GM04503 (cell line): ENCODE data around the gene NUAK1.
"Not testable (repeated sequence)": the region's sequence is repeated elsewhere in the genome, so short reads cannot be mapped to it uniquely, and the experiment has no call there.

ENCODE experiments used
- DNase-seq: peaks from one replicate; pipeline ENCODE4 v3.0.0-alpha.2; 2012; ENCODE audit warnings: low read depth

The NUAK1 gene

GRCh38 chr12:106146987-106147386 is 8.2 kb upstream of the NUAK1 start:
- no peak for DNase-seq

DNA sequence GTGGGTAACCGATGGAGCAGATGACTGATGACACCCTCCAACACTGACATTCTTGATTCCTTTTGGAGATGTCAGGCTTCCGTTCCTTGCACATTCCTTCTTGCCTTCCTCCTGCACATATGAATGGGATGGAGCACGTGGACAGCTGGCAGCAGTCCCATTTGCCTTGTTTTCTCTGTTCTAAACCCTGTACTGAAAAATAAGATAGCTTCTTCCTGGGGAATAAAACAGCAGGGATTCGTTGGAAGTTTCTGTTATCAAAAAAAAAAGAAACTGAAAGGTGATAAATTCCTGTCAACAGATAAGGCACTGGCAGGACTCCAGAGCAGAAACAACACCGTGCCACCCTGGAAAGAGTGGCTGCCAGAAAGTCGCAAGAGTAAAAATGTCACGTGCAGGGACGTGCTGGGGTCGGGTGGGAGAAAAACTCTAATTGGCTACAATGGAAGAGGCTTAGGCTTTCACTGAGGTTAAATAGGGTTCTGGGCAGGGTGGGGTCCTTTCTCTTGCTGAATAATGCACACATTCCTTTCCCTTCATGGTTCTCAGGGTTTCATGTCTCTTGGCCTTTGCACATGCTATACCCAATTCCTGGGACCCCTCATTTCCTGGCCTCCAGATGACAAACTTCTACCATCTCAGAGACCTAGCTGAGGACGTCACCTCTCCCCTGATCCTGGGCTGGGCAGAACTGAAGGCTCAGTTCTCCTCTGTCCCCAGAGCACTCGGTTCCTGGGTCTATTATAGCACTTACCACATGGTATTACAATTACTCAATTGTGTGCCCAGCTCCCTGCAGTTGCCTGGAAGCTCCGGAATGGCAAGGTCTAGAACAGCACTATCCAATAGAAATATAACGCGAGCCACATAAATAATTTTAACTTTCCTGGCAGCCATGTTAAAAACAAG is 7.0 kb upstream of the NUAK1 start:
- DNase-seq = no peak

DNA sequence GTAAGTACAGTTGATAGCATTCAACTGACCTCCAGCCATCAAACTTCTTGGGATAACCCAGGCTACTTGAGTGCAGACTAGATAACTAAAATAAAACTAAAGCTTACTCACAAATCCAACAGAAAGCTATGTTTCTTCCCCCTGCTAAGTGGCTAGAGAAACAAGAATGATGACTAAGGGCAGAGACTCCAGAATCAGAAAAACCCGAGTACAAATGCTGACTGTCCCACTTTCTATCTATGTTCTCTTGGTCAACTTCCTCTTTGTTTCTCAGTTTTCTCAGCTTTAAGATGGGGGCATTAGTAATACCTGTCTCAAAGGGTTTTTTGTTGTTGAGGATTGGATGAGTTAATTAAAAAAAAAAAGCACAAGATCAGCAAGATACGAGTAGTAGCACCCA is 6.1 kb upstream of the NUAK1 start:
- DNase-seq = no peak

DNA sequence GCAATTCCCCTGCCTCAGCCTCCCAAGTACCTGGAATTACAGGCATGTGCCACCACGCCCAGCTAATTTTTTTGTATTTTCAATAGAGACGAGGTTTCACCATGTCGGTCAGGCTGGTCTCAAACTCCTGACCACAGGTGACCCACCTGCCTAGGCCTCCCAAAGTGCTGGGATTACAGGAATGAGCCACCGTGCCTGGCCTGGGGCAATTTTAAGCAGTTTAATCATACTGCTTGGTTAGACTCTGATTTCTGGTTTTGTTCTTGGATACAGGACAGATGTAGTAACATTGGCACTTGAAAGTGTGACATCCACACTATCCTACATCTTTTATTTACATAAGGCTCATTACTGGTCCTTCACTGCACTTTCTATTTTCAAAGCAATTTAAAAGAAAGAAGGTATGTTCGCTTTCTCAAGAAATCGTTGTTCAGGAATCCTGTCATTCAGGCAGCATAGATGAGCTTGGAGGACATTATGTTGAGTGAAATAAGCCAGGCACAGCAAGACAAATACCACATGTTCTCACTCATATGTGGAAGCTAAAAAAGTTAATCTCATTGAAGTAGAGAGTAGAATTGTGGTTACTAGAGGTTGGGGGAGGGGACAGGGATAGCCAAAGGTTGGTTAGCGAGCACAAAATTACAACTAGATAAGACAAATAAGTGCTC is 4.0 kb upstream of the NUAK1 start:
- no peak for DNase-seq

GRCh38 chr12:106141920-106142319 is 3.2 kb upstream of the NUAK1 start:
- not testable (repeated sequence) for DNase-seq

GRCh38 chr12:106141452-106141851 is 2.7 kb upstream of the NUAK1 start:
- no peak for DNase-seq

- DNase-seq = no peak
Measured at GRCh38 chr12:106141003-106141402, 2.2 kb upstream of the NUAK1 start.

GRCh38 chr12:106140223-106140986 is 1.7 kb upstream of the NUAK1 start:
- DNase-seq = no peak

GRCh38 chr12:106139422-106140171 is 843 bp upstream of the NUAK1 start:
- no peak for DNase-seq

DNA sequence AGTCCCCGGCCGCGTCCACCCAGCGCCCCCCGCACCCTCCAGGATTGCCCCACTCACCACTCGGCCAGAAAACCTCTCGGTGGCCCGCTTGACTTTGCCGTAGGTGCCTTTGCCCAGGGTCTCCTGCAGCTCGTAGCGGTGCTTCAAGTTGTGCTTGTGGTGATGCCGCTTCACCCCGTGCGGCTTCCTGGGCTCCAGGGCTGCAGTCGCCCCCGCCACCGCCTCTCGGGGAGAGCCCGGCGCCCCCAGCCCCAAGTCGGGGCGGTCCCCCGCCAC is 459 bp downstream of the NUAK1 start:
- DNase-seq = no peak

GRCh38 chr12:106137530-106138356 is 1.0 kb downstream of the NUAK1 start:
- no peak for DNase-seq

- no peak for DNase-seq
Measured at GRCh38 chr12:106136263-106136662, 2.5 kb downstream of the NUAK1 start.

DNA sequence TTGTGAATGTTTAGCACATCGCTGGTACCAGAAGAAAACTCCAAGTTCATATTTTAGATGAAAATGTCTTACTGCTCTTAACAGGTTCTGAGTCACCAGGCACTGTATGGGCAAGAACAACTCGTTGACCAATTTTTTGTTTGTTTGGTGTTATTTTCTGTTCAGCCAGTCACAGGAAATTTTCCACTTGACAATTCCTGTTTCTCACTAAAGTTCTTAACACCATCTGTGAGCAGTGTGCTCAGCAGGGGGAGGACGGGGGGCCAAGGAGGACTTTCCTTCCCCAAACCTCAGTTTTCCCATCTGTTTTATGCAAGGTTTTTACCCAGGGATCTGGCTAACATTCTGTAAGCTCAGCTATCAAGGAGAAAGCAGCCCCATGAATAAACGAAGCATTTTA is 3.0 kb downstream of the NUAK1 start:
- no peak for DNase-seq

GRCh38 chr12:106135075-106135474 is 3.7 kb downstream of the NUAK1 start:
- DNase-seq = no peak

- DNase-seq = no peak
Measured at GRCh38 chr12:106134294-106134949, 4.3 kb downstream of the NUAK1 start.

DNA sequence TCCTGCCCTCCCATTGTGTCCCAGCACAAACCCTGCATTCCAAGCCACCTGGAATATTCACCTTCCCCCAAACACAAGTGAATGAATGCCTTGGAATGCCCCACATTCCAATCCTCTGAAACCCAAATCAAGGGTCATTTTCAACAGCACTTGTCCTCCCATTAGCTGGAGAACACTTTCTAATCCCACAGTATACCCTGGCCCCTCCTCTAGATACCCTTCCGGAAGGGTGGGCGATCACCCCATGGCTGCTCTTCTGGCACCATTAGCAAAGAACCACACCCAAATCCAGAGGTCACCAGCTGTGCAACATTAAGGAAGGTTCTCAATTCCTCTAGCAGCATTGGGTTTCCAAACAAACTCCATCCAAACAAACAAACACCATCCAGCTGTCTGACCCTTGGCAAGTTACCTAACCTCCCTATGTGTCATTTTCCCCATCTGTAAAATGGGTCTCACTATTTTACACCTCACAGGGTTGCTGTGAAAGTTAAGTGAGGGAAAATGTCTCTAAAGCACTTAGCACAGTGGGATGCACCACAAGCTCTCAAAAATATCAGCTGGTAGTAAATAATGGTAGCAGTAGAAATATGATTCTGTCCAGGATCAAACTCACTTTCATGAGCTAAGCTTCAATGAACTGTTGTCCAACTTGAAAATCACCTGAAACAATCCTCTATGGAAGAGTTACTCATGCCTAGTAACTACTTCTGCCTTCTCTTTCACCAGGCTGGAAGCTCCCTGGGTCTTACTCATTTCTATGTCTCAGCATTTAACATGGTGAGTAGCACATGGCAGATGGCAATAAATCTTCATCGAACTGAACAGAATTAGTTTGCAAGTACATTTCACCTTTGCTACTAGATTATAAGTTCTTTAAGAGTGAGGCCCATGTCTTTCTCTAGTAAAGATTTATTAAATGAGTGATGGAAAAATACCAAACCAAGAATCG is 5.3 kb downstream of the NUAK1 start:
- no peak for DNase-seq

DNA sequence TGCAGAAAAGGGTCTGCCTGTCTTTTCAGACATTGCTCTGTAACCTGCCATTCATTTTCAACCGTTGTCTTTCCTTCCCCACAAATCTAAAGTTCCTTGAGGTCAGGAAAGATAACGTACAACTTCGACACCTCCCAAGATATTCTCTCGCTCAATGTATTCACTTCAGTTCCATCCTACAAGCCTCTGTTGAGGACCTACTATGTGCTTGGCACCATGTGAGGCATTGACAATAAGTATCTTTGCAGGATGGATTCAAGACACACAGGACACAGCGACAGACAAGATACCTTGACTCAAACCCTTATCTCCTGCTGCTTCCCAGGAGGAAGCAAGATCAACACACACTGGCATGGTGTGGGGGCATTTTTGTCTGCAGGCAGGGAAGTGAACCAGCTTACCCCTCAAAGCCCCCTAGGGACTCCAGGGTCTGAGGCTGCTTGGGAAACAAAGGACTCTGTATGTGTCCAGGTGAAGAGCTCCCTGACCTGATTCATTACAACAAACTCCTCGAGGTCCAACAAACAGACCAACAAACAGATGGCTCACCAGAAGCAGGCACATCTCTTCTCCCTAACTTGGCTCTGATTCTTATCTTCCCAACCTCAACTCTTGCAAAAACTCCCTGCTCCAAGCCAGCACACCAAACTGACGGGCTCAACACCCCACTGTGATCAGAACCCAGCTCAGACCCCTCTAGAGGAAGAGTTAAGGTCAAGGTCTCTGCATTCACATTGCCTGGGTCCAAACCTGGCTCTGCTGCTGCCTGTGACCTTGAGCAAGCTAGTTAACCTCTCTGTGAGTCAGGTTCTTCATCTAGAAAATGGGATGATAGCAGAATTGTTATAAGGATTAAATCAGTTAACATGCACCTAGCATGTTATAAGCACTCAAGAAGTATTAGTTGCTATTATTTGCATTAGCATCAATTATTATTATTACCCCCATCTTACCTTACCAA is 6.3 kb downstream of the NUAK1 start:
- DNase-seq = no peak

GRCh38 chr12:106131676-106132075 is 7.1 kb downstream of the NUAK1 start:
- DNase-seq = no peak
